Measurements from ENCODE around the gene CACNA2D3.

The CACNA2D3 gene

GRCh38 chr3:54999159-54999558 lies 876.8 kb downstream of the CACNA2D3 start:
- DNase-seq (ENCODE audit: low read depth, low spot score), result no peak

GRCh38 chr3:54999811-55000210 lies 877.5 kb downstream of the CACNA2D3 start:
- no peak for DNase-seq (ENCODE audit: low read depth, low spot score)

- no peak for DNase-seq (ENCODE audit: low read depth, low spot score)
These were observed 878.2 kb downstream of the CACNA2D3 start for GRCh38 chr3:55000546-55000945.

GRCh38 chr3:55000953-55001352 lies 878.6 kb downstream of the CACNA2D3 start:
- no peak for DNase-seq (ENCODE audit: low read depth, low spot score)

- no peak for DNase-seq (ENCODE audit: low read depth, low spot score)
These were observed 880.1 kb downstream of the CACNA2D3 start for GRCh38 chr3:55002416-55002930.

GRCh38 chr3:55006244-55006676 lies 883.9 kb downstream of the CACNA2D3 start:
- DNase-seq (ENCODE audit: low read depth, low spot score), result no peak

- DNase-seq (ENCODE audit: low read depth, low spot score), result no peak
These were observed 885.6 kb downstream of the CACNA2D3 start for GRCh38 chr3:55007971-55008370.

- no peak for DNase-seq (ENCODE audit: low read depth, low spot score)
These were observed 887.0 kb downstream of the CACNA2D3 start for GRCh38 chr3:55009372-55009771.

GRCh38 chr3:55012091-55012490 lies 889.7 kb downstream of the CACNA2D3 start:
- DNase-seq (ENCODE audit: low read depth, low spot score), result no peak

GRCh38 chr3:55013145-55013925 lies 891.0 kb downstream of the CACNA2D3 start:
- no peak for DNase-seq (ENCODE audit: low read depth, low spot score)

- DNase-seq (ENCODE audit: low read depth, low spot score), result no peak
These were observed 891.7 kb downstream of the CACNA2D3 start for GRCh38 chr3:55014081-55014480.

- DNase-seq (ENCODE audit: low read depth, low spot score), result no peak
These were observed 892.6 kb downstream of the CACNA2D3 start for GRCh38 chr3:55014906-55015305.

GRCh38 chr3:55017876-55018275 lies 895.5 kb downstream of the CACNA2D3 start:
- no peak for DNase-seq (ENCODE audit: low read depth, low spot score)

- DNase-seq (ENCODE audit: low read depth, low spot score), result no peak
These were observed 908.6 kb downstream of the CACNA2D3 start for GRCh38 chr3:55030938-55031337.

GRCh38 chr3:55036883-55037577 lies 914.7 kb downstream of the CACNA2D3 start:
- DNase-seq (ENCODE audit: low read depth, low spot score), result no peak

GRCh38 chr3:55042591-55042990 lies 920.2 kb downstream of the CACNA2D3 start:
- DNase-seq (ENCODE audit: low read depth, low spot score), result no peak

GRCh38 chr3:55044486-55044885 lies 922.1 kb downstream of the CACNA2D3 start:
- no peak for DNase-seq (ENCODE audit: low read depth, low spot score)

- no peak for DNase-seq (ENCODE audit: low read depth, low spot score)
These were observed 936.8 kb downstream of the CACNA2D3 start for GRCh38 chr3:55059027-55059629.

- DNase-seq (ENCODE audit: low read depth, low spot score), result no peak
These were observed 938.8 kb downstream of the CACNA2D3 start for GRCh38 chr3:55060896-55061719.

GRCh38 chr3:55061720-55062034 lies 939.3 kb downstream of the CACNA2D3 start:
- no peak for DNase-seq (ENCODE audit: low read depth, low spot score)

GRCh38 chr3:55064164-55064563 lies 941.8 kb downstream of the CACNA2D3 start:
- DNase-seq (ENCODE audit: low read depth, low spot score), result no peak

GRCh38 chr3:55065331-55065730 lies 943.0 kb downstream of the CACNA2D3 start:
- DNase-seq (ENCODE audit: low read depth, low spot score), result no peak
